Endometrium (tissue), 2 donors: ENCODE results near the gene MTHFD2.
"Not testable (repeated sequence)": the region's sequence is repeated elsewhere in the genome, so short reads cannot be mapped to it uniquely, and the experiment has no call there.

Experiments
- FAIRE-seq: peaks from 2 replicates; lab custom pipeline; 2012; peaks lifted over from hg19 to GRCh38; lab: Jason Lieb, UNC
- donor health status: control.
- donor health status: control.

MTHFD2 gene

GRCh38 chr2:74198461-74199274 is at the start of gene MTHFD2:
Gene MTHFD2, plus strand, starts transcription at chr2:74198615. Its CDS starts 27 bp downstream, at chr2:74198642.
- peak; percentile 8 for FAIRE-seq

DNA sequence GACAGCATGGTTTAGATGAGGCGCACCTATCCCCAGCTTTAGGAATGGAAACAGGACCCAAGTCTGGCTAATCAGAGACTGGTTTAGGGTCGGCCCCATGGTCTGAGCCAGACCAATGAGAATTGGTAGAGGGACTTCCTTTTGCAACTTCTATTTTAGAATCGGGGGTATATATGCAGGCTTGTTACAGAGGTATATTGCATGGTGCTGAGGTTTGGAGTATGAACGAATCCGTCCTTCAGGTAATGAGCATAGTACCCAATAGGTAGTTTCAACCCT is 49.2 kb upstream of the MTHFD2 start:
- FAIRE-seq = no peak

DNA sequence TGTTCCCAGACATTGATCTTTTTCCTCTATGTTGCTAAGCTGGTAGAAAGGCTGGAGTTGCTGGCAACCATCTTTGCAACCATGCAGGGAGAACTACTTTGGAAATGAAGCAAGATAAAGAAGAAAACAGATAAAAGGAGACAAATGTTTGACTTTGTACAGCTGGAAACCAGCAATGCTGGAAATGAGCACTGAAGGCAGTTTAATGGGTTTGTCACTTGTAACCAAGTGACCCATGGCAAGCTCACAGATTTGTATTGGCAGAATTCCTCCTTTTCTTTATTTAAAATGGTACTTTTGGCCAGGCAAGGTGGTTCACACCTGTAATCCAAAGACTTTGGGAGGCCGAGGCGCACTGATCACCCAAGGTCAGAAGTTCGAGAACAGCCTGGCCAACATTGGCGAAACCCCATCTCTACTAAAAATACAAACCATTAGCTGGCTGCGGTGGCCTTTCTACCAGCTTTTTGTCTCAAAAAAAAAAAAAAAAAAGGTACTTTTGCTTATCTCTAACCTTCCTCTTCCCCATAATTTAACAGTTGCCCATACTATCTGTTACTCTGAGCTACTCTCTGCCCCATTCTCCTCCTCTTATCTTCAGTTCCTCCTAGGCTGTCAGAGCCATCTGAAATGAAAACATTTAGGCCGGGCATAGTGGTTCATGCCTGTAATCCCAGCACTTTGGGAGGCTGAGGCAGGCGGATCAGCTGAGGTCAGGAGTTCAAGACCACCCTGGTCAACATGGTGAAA is 48.7 kb upstream of the MTHFD2 start:
- no peak for FAIRE-seq

- FAIRE-seq = no peak
Observed at GRCh38 chr2:74152954-74153353, 45.5 kb upstream of the MTHFD2 start.

GRCh38 chr2:74155830-74156229 is 42.6 kb upstream of the MTHFD2 start:
- FAIRE-seq = peak; percentile 8

DNA sequence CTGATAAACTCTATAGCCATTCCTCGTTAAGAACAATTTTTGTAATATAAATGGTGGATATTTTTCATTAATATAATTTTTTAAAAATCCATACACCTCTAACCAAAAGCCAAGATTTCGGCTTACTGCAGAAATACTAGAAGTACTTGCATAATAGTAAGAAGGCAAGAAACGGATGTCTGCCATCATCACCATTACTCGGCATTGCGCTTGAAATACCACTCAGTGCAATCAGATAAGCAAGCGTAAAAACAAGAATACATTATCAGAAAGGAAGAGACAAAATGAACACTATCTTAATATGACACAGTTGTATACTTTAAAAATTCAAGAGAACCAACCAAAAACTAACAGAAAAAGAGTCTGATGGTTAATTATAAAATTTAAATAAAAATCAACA is 35.5 kb upstream of the MTHFD2 start:
- FAIRE-seq = no peak

DNA sequence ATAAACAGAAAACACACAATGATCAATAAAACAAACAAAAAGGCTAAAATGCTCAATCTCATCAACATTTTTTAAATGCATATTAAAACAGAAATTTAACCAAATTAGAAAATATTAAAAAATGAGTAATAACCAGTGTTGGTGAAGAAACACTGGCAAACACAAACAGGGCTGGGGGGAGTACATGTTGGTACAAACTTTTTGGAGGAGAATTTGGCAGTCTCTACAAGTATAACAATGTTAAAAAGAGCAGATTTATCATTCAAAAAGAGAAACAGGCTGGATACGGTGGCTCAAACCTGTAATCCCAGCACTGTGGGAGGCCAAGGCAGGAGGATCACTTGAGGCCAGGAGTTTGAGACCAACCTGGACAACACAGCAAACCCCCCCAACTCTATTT is 33.7 kb upstream of the MTHFD2 start:
- no peak for FAIRE-seq

GRCh38 chr2:74168739-74169138 is 29.7 kb upstream of the MTHFD2 start:
- FAIRE-seq = no peak

GRCh38 chr2:74174909-74175308 is 23.5 kb upstream of the MTHFD2 start:
- no peak for FAIRE-seq

DNA sequence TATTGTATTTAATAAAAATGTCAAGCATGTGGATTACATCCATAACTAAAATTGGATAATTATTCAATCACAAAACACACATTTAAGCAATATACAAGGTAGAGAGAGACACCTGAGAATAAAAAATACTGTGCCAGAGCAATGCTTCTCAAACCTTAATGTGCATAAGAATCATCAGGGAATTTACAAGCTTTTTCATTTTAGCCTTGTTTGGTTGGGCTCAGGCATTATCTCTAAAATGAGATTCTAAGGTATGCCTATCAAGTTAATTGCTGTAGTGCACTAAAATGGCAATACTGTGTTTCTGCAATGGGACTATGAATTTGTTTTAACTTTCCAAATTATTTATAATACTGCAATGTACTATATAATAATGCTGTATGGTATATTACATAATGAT is 20.7 kb upstream of the MTHFD2 start:
- FAIRE-seq = no peak

DNA sequence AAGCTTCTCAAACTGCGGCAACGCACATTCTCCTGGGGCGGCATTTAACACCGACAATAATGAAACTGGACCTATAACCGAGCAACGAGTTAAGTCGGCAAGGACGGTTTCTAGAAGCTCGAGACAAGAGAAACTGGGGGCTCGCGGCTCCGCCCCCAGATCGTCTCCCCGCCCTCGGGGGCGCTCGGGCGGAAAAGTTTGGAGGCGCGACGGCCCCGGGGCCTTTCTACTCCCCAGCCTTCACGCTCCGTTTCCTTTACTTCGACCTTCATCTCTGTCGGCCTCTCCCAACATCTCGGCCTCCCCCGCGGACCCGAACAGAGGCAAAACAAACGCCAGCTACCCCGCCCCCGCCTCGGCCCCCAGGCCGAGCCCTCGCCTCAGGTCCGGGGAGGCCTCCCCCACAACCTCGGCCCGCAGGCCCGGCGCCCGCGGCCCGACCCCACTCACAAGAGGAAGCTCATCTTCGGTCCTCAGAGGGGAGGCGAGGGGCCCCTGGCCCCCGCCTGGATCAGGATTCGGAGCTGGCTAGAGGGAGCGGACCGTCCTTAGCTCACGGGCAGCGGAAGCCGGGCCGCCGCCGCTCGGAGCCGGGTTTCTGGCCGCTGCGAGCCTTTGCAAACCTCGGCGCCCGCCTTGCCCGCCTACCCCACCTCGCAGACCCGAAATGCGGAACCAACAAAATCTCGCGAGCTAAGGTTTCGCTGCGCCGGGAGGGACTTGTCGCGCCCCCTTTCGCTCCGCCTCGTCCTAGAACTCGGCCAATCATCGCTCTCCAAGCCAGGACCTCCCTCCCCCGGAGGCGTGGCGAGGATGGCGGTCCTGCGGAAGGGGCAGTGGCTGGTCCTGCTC is 20.0 kb upstream of the MTHFD2 start, which contains the start of gene MOB1A:
Gene MOB1A (minus strand): TSS at position 669 of the 852 bp plus-strand sequence. CDS start 205 bp downstream, at position 464.
- FAIRE-seq = peak; percentile 95

GRCh38 chr2:74179063-74179865 is 19.2 kb upstream of the MTHFD2 start:
- FAIRE-seq = no peak

- FAIRE-seq = no peak
Observed at GRCh38 chr2:74181739-74182138, 16.7 kb upstream of the MTHFD2 start.

DNA sequence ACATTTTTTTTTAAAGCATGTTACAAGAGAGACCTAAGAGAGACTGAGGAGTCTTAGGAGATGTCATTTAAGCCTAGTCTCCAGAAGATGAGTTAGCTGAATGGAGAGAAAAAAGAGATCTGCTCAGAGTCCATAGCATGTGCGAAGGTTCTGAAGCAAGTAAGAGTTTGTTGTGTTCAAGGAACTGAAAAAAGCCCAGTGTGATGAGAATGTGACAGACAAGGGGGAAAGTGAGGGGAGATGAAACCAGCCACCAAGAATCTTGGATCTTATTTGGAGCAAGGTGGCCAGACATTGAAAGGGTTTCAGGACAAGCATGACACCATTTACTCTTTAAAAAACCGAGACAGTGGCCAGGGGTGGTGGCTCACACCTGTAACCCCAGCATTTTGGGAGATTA is 14.5 kb upstream of the MTHFD2 start:
- FAIRE-seq = no peak

DNA sequence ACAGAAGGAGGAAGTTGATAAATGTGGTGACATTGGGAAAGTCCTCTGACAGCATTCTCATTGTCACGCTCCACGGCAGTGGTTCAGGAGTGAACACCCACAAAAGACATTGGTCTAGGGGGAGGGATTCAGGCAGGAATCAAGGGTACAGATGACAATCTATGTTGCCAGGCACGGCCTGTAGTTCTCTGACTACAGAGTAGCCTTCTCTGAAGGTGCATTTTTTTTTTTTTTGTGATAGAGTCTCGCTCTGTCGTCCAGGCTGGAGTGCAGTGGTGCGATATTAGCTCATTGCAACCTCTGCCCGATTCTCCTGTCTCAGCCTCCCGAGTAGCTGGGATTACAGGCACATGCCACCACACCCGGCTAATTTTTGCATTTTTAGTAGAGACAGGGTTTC is 12.4 kb upstream of the MTHFD2 start:
- FAIRE-seq = no peak

- not testable (repeated sequence) for FAIRE-seq
Observed at GRCh38 chr2:74186706-74187105, 11.7 kb upstream of the MTHFD2 start.

DNA sequence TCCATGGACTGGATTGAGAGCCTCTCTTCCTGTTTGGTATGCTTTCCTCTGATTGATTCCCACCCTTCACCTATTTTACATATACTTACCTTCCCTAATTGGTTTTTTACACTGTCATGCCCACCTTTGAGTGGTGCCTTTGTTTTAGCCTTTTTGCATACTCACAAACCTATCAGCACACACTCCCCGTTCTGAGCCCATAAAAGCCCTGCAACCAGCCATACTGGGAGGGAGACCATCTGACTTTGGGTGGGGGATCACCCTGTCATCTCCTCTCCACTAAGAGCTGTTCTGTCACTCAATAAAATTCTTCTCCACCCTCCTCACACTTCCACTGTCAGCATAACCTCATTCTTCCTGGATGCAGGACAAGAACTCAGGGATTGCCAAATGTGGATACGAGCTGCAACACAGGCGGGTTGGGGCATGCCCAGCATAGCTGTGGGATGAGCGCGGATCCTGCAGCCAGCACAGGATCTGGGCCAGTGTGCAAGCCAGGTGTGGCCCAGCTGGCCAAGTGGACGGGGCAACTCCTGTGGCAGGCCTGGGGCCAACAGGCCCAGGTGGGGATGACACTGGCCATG is 10.3 kb upstream of the MTHFD2 start:
- no peak for FAIRE-seq

GRCh38 chr2:74188696-74189095 is 9.7 kb upstream of the MTHFD2 start:
- FAIRE-seq = no peak

DNA sequence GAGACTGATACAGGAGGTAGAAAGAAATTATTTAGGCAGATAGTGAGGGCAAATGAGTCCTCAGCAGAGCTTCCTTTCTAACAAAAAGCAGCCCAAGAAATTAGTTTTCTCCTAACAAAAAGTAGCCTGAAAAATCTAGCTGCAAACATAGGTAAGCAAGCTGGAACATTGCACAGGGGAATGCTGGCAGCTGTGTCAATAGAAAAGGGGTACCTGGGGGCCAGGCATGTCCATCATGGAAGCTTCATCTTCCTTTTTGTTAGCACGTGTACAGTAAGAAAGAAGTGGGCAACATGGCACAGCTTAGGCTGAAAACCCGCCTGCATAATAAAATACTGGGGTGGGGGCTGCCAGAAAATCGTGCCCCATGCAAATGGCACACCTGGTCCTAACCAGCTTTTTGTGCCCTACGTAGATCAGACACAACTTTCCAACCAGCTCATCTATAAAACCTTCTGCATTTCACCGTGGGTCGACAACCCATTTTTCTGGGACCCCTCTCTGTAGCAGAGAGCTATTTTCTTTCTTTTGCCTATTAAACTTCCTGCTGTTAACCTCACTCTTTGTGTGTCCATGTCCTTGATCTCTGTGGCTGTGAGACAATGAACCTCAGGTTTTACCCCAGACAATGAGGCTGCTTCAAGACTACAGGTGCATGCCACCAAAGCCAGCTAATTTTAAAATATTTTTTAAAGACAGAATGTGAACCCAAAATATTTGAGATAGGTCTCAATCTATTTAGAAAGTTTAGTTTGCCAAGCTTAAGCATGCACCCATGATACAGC is 6.6 kb upstream of the MTHFD2 start:
- no peak for FAIRE-seq

DNA sequence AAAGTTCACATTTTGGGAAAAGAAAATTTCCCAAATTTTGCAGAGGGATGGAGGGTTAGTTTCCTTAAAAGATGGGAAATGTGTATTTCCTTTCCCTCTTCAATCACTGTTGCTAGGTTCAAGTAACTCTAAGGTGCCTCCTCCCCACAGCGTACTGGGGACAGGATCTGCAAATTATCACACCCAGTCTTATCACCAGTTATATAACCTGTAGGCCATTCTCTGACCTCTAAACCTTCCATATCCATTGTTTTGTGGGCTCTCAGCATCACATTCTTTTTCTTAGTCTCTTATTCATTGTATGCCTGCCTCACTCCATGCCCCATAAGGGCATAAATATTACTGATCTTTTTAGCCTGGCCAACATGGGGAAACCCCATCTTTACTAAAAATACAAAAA is 3.6 kb upstream of the MTHFD2 start:
- no peak for FAIRE-seq

- FAIRE-seq = no peak
Observed at GRCh38 chr2:74197049-74197448, 1.4 kb upstream of the MTHFD2 start.
